MM.1S (cell line): ENCODE measurements around the gene ACADVL.

ENCODE experiments used
- CTCF ChIP-seq: fragments of 300-600 bp; sonication (generic); IDR thresholded peaks from 2 replicates; pipeline ENCODE4 v1.5.1; 2016; ENCODE audit warnings: antibody characterized with exemption, low read length, mixed read lengths
- EZH2 ChIP-seq: fragments of 300-600 bp; sonication (generic); optimal IDR thresholded peaks from 2 replicates; pipeline ENCODE3; 2017; ENCODE audit warnings: low read depth, mild to moderate bottlenecking, antibody characterized with exemption, low read length, mixed read lengths
- EZH2phosphoT487 ChIP-seq: fragments of 300-600 bp; sonication (generic); IDR thresholded peaks from 2 replicates; pipeline ENCODE4 v1.6.1; 2018; ENCODE audit warnings: antibody characterized with exemption, low read length

- TF ChIP-seq CTCF (no peak), EZH2 (no peak), EZH2phosphoT487 (no peak)
These were observed 16.2 kb downstream of the ACADVL start for GRCh38 chr17:7235693-7236665.
